Panc1 (cell line): Measurements from ENCODE around the gene PSME1. TPM values are rescaled to one million over a fixed set of nuclear protein-coding genes. Genes with fewer than 3 reads are reported as not detected.

Experiments
- ATAC-seq: fragments of 200-7000 bp; cut with Tn5 transposase; 2 replicates; pipeline ENCODE4 v1.9.1; 2020; ENCODE audit warnings: mild to moderate bottlenecking, moderate library complexity
- BruUV-seq: library from RNA; stranded (reverse); fragments of 400-500 nt; replicated peaks from 2 replicates; lab custom pipeline; 2021; lab: Mats Ljungman, UMichigan
- CTCF ChIA-PET: fragments of 300-600 bp; sonication (Branson Sonifier 250); formaldehyde crosslinking; loops from one replicate; lab custom pipeline; 2022; ENCODE audit warnings: antibody characterized with exemption; lab: Charles Lee
- POLR2A ChIA-PET: fragments of 300-600 bp; sonication (Branson Sonifier 250); formaldehyde crosslinking; loops from one replicate; lab custom pipeline; 2022; ENCODE audit warnings: antibody characterized with exemption; lab: Charles Lee
- DNase-seq: peaks from one replicate; pipeline ENCODE4 v3.0.0-alpha.2; 2010; ENCODE audit warnings: low read depth, low spot score
- H3K27ac ChIP-seq: 2 replicates; pipeline ENCODE4 v1.5.1; 2011; ENCODE audit warnings: mild to moderate bottlenecking, low read length, inconsistent platforms
- H3K27me3 ChIP-seq: fragments of 200-500 bp; sonication (Bioruptor generic); 2 replicates; pipeline ENCODE4 v1.6.0; 2014; ENCODE audit warnings: low read length, inconsistent platforms; ENCODE audit not compliant: control insufficient read depth, insufficient read depth
- H3K36me3 ChIP-seq: fragments of 200-500 bp; sonication (Bioruptor generic); 2 replicates; pipeline ENCODE4 v1.5.1; 2014; ENCODE audit warnings: inconsistent platforms, mild to moderate bottlenecking, low read length, moderate library complexity; ENCODE audit not compliant: control insufficient read depth, insufficient read depth
- H3K4me1 ChIP-seq: 2 replicates; pipeline ENCODE4 v1.5.1; 2011; ENCODE audit warnings: inconsistent platforms, mild to moderate bottlenecking, low read length, moderate library complexity; ENCODE audit not compliant: control insufficient read depth, insufficient read depth
- H3K4me3 ChIP-seq, 2 experiments: 2 replicates each; pipeline ENCODE4 v1.5.1; 2011 to 2012; ENCODE audit warnings: low read depth in 2 of 2, low read length in 2 of 2, mild to moderate bottlenecking in 2 of 2, inconsistent platforms in 1 of 2, moderate library complexity in 1 of 2
- H3K9me3 ChIP-seq: fragments of 200-500 bp; sonication (Bioruptor generic); 2 replicates; pipeline ENCODE4 v1.5.1; 2014; ENCODE audit warnings: low read depth, mild to moderate bottlenecking, inconsistent platforms, low read length, moderate library complexity; ENCODE audit not compliant: control insufficient read depth, insufficient read depth
- POLR2AphosphoS5 ChIP-seq: IDR thresholded peaks from 2 replicates; pipeline ENCODE4 v1.6.1; 2012; ENCODE audit warnings: mild to moderate bottlenecking, low read depth, low read length, moderate library complexity
- SIN3A ChIP-seq: IDR thresholded peaks from 2 replicates; pipeline ENCODE4 v1.6.1; 2012; ENCODE audit warnings: low read depth, mild to moderate bottlenecking, low read length, moderate library complexity, borderline replicate concordance; ENCODE audit not compliant: insufficient read depth
- TCF7L2 ChIP-seq: IDR thresholded peaks from 2 replicates; pipeline ENCODE4 v1.6.1; 2011; ENCODE audit warnings: mild to moderate bottlenecking, low read depth, low read length, inconsistent platforms
- in situ Hi-C: cut with HindIII; loops from 2 replicates; pipeline ENCODE4 v1.10.0; 2016; ENCODE audit warnings: low sequenced_read_pairs, low pct_unique_long_range_greater_than_20kb
- intact Hi-C: fragments of 100-400 bp; cut with micrococcal nuclease; formaldehyde crosslinking; loops from one replicate; pipeline ENCODE4 v1.10.0; 2022; ENCODE audit not compliant: unreplicated experiment
- total RNA-seq: library from RNA; stranded (reverse); gene quantifications from one replicate; pipeline ENCODE4 v1.2.1, GENCODE V29; 2021; ENCODE audit not compliant: unreplicated experiment
- TF ChIP-seq, protein P1 (sequence below), 2 experiments: IDR thresholded peaks; 2 replicates each; pipeline ENCODE4 v1.6.1; 2011 to 2012; ENCODE audit warnings: low read depth in 2 of 2, control low read depth in 1 of 2, low read length in 1 of 2, mild to moderate bottlenecking in 1 of 2, moderate library complexity in 1 of 2; ENCODE audit not compliant: insufficient read depth in 1 of 2
- TF ChIP-seq, protein P2 (sequence below): fragments of 450-650 bp; IDR thresholded peaks from 2 replicates; pipeline ENCODE4 v1.5.1; 2017; ENCODE audit warnings: mild to moderate bottlenecking

The PSME1 gene
- total RNA-seq, 1 experiment from 2014 or later = 130 TPM

DNA sequence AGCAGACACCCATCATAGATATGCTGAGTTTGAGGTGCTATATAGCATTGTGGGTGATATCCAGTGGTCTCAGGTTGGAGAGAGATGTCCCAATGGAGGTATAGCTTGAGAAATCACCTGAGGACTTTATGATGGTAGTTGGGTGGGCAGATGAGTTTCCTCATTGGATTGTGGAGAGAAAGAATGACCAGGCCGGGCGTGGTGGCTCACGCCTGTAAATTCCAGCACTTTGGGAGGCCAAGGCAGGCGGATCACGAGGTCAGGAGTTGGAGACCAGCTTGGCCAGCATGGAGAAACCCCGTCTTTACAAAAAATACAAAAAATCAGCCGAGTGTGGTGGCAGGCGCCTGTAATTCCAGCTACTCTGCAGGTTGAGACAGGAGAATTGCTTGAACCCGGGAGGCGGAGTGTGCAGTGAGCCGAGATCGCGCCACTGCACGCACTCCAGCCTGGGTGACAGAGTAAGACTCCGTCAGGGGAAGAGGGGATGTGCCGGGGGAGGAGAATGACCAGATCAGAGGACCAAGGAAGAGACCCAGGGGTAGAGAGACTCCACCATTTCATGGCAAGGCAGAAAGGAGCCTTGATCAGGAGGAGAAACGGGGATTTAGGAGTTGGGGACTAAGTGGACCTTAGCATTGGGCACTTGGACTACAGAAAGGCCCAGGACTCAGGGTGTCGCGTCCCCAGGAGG is 42.6 kb upstream of the PSME1 start:
- peak overlapping the region; percentile 84; the same call in 1 of the 2 replicates for H3K27ac ChIP-seq
- no peak for ATAC-seq
- no TSS peak for BruUV-seq

DNA sequence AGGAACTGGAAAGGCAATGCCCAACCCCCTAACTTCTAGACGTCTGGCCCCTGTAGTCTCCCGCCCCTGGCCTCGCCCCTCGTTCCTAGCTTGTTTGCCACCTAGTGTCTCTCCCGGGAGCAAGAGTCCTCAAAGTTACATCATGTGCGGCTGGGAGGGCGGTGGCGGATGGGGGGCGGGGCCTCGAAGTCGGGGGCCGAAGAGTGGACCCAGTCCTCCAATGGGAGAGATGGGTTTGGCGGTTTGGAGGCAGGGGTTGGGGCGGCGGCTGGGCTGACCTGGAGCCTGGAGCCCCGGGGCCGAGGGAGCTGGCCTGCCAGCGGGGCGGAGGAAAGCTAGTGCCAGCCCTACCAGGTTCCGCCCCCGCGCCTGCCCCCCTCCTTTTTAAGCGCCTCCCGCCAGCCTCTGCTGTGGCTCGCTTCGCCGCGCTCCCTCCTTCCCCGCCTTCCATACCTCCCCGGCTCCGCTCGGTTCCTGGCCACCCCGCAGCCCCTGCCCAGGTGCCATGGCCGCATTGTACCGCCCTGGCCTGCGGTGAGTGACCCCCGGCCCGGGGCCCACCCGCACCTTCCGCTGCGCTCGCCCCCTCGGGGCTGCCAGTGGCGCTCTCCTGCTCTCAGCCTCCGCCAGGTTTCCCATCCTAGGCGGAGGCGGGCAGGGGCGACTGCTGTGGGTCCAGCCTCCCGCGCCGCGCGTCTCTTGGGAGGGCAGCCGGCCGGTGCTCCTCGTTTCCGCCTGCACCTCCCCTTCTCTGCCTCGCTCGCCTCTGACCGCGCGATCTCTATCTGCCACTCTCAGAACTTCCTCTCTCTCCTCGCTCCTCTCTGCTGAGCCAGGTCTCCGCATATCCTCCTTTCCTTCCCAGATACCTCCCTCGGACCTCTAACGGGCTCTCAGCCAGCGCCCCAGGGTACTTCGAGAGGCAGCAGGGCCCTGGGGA is 41.8 kb upstream of the PSME1 start, which contains the start of gene PCK2:
TSS of gene PCK2 (plus strand) at position 411 of the 940 bp plus-strand sequence. CDS start at position 506, 95 bp downstream.
- POLR2A ChIA-PET = interaction anchor here (0.5 to 0.6 kb wide), 2 partner anchors 230 to 506 kb away, joined by 6 to 7 read pairs; no protein-coding TSS in a partner anchor
- in situ Hi-C loops = no loop called here
- no peak for DNase-seq

More for the DNA sequence above, 42.6 kb upstream of the PSME1 start:
- no peaks in the 10 kb centered on the region for H3K27me3 ChIP-seq
- POLR2A ChIA-PET = interaction anchor here (0.6 kb wide), 1 partner anchor 231 kb away, joined by 7 read pairs; no protein-coding TSS in a partner anchor
- no peak for DNase-seq
- TF ChIP-seq, protein P1, sequence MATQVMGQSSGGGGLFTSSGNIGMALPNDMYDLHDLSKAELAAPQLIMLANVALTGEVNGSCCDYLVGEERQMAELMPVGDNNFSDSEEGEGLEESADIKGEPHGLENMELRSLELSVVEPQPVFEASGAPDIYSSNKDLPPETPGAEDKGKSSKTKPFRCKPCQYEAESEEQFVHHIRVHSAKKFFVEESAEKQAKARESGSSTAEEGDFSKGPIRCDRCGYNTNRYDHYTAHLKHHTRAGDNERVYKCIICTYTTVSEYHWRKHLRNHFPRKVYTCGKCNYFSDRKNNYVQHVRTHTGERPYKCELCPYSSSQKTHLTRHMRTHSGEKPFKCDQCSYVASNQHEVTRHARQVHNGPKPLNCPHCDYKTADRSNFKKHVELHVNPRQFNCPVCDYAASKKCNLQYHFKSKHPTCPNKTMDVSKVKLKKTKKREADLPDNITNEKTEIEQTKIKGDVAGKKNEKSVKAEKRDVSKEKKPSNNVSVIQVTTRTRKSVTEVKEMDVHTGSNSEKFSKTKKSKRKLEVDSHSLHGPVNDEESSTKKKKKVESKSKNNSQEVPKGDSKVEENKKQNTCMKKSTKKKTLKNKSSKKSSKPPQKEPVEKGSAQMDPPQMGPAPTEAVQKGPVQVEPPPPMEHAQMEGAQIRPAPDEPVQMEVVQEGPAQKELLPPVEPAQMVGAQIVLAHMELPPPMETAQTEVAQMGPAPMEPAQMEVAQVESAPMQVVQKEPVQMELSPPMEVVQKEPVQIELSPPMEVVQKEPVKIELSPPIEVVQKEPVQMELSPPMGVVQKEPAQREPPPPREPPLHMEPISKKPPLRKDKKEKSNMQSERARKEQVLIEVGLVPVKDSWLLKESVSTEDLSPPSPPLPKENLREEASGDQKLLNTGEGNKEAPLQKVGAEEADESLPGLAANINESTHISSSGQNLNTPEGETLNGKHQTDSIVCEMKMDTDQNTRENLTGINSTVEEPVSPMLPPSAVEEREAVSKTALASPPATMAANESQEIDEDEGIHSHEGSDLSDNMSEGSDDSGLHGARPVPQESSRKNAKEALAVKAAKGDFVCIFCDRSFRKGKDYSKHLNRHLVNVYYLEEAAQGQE (IDR thresholded peaks at IDR 0.05; ENCODE audit: insufficient read depth in 1 of 2, low read depth in 2 of 2, low read length in 1 of 2) = no peak
- TF ChIP-seq, protein P2, sequence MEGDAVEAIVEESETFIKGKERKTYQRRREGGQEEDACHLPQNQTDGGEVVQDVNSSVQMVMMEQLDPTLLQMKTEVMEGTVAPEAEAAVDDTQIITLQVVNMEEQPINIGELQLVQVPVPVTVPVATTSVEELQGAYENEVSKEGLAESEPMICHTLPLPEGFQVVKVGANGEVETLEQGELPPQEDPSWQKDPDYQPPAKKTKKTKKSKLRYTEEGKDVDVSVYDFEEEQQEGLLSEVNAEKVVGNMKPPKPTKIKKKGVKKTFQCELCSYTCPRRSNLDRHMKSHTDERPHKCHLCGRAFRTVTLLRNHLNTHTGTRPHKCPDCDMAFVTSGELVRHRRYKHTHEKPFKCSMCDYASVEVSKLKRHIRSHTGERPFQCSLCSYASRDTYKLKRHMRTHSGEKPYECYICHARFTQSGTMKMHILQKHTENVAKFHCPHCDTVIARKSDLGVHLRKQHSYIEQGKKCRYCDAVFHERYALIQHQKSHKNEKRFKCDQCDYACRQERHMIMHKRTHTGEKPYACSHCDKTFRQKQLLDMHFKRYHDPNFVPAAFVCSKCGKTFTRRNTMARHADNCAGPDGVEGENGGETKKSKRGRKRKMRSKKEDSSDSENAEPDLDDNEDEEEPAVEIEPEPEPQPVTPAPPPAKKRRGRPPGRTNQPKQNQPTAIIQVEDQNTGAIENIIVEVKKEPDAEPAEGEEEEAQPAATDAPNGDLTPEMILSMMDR = no peak
- TF ChIP-seq TCF7L2 (no peak), POLR2AphosphoS5 (no peak; the same call in 1 of the 2 replicates), SIN3A (no peak)
- H3K4me3 ChIP-seq = peak overlapping the region in 1 of 2 experiments; percentile 84; a peak in 1 of 4 replicates
- CTCF ChIA-PET = interaction anchor here (0.5 to 4.0 kb wide), 4 partner anchors 15 to 793 kb away, joined by 3 to 50 read pairs (median 4); no protein-coding TSS in a partner anchor
- no peaks in the 10 kb centered on the region for H3K9me3 ChIP-seq
- in situ Hi-C loops (no loop called here), intact Hi-C loops (no loop called here)
- no peaks in the 10 kb centered on the region; the same call in 1 of the 2 replicates for H3K36me3 ChIP-seq
- peaks cover 5% of the 10 kb centered on the region; the same call in 1 of the 2 replicates for H3K4me1 ChIP-seq

More for the DNA sequence above, 41.8 kb upstream of the PSME1 start, which contains the start of gene PCK2:
- no peaks in the 10 kb centered on the region; the same call in 1 of the 2 replicates for H3K36me3 ChIP-seq
- CTCF ChIA-PET = interaction anchor here (0.5 to 1.2 kb wide), 4 partner anchors 15 to 793 kb away, joined by 3 to 6 read pairs (median 3); no protein-coding TSS in a partner anchor
- H3K27me3 ChIP-seq = no peaks in the 10 kb centered on the region
- TF ChIP-seq POLR2AphosphoS5 (peak; percentile 67), SIN3A (0 out of 2 replicates have a peak, but pooled peaks have one; percentile 68)
- TF ChIP-seq, protein P2 = no peak
- BruUV-seq = no TSS peak
- H3K27ac ChIP-seq = peak within 1 kb of the TSS; percentile 85
- peaks cover 5% of the 10 kb centered on the region; the same call in 1 of the 2 replicates for H3K4me1 ChIP-seq
- ATAC-seq = peak; percentile 91
- H3K4me3 ChIP-seq = peak within 1 kb of the TSS; percentile 84 to 93
- intact Hi-C loops = no loop called here
- no peaks in the 10 kb centered on the region for H3K9me3 ChIP-seq
